KMS-11 (cell line): ENCODE results near the gene PPOX.
A peak's percentile ranks its signal among the peaks of the same experiment; 100 is the strongest.

Experiments
- H2AFZ ChIP-seq: fragments of 200-600 bp; sonication (generic); 2 replicates; pipeline ENCODE4 v1.6.1; 2016; ENCODE audit warnings: antibody characterized with exemption, mixed run types, low read depth
- H3K27ac ChIP-seq: fragments of 200-600 bp; sonication (generic); 2 replicates; pipeline ENCODE4 v1.6.1; 2016; ENCODE audit warnings: mild to moderate bottlenecking, mixed run types
- H3K27me3 ChIP-seq: fragments of 200-600 bp; sonication (generic); 2 replicates; pipeline ENCODE4 v1.6.1; 2017; ENCODE audit warnings: mild to moderate bottlenecking, low read depth, mixed run types, moderate library complexity; ENCODE audit not compliant: insufficient read depth
- H3K36me3 ChIP-seq: fragments of 200-600 bp; sonication (generic); 2 replicates; pipeline ENCODE4 v1.6.1; 2017; ENCODE audit warnings: mild to moderate bottlenecking, mixed run types; ENCODE audit not compliant: insufficient read depth
- H3K4me1 ChIP-seq: fragments of 200-600 bp; sonication (generic); 2 replicates; pipeline ENCODE4 v1.6.1; 2016; ENCODE audit warnings: mild to moderate bottlenecking, low read depth, mixed run types; ENCODE audit not compliant: poor library complexity, severe bottlenecking
- H3K4me2 ChIP-seq: fragments of 200-600 bp; sonication (generic); 2 replicates; pipeline ENCODE4 v1.7.0; 2016; ENCODE audit warnings: mild to moderate bottlenecking, mixed run types
- H3K4me3 ChIP-seq: fragments of 200-600 bp; sonication (generic); IDR thresholded peaks from 2 replicates; pipeline ENCODE4 v1.6.1; 2017; ENCODE audit warnings: low read depth, low read length, mixed read lengths; ENCODE audit not compliant: insufficient read depth
- H3K79me2 ChIP-seq: fragments of 200-600 bp; sonication (generic); 2 replicates; pipeline ENCODE4 v1.6.1; 2016; ENCODE audit warnings: low read depth, mixed run types; ENCODE audit not compliant: insufficient read depth
- H3K9ac ChIP-seq: fragments of 200-600 bp; sonication (generic); 2 replicates; pipeline ENCODE4 v1.6.1; 2016; ENCODE audit warnings: mild to moderate bottlenecking, mixed run types
- H4K20me1 ChIP-seq: fragments of 200-600 bp; sonication (generic); 2 replicates; pipeline ENCODE4 v1.6.1; 2016; ENCODE audit warnings: mild to moderate bottlenecking, mixed run types; ENCODE audit not compliant: insufficient read depth
- CTCF ChIP-seq: fragments of 200-600 bp; sonication (generic); conservative IDR thresholded peaks from 2 replicates; pipeline ENCODE4 v1.6.1; 2017; ENCODE audit warnings: low read depth, mild to moderate bottlenecking, antibody characterized with exemption, low read length, moderate library complexity, mixed read lengths

The PPOX gene

GRCh38 chr1:161164901-161165610, 1.2 kb upstream of the PPOX start:
- Histone ChIP-seq H3K27me3 (no peaks in the 10 kb centered on the region), H4K20me1 (no peaks in the 10 kb centered on the region), H3K4me3 (peak overlapping the region; percentile 81), H3K27ac (peak overlapping the region; percentile 84), H3K79me2 (peaks cover 5% of the 10 kb centered on the region), H2AFZ (no peak overlapping the region), H3K36me3 (no peaks in the 10 kb centered on the region), H3K4me1 (peaks cover 33% of the 10 kb centered on the region), H3K9ac (peak overlapping the region; percentile 63), H3K4me2 (peak overlapping the region; percentile 99)
- no peak for TF ChIP-seq CTCF

GRCh38 chr1:161166669-161167548, 683 bp downstream of the PPOX start:
- no peak for TF ChIP-seq CTCF
- peak overlapping the region; percentile 96 for H3K4me3 ChIP-seq
- no peaks in the 10 kb centered on the region for H3K79me2 ChIP-seq
- peak overlapping the region; percentile 99 for H3K4me2 ChIP-seq
- peaks cover 29% of the 10 kb centered on the region for H3K4me1 ChIP-seq
- H2AFZ ChIP-seq, result peak overlapping the region; percentile 74
- H4K20me1 ChIP-seq, result no peaks in the 10 kb centered on the region
- H3K36me3 ChIP-seq, result peaks cover 10% of the 10 kb centered on the region; the same call in 1 of the 2 replicates
- H3K9ac ChIP-seq, result peak overlapping the region; percentile 63
- no peaks in the 10 kb centered on the region for H3K27me3 ChIP-seq
- peak overlapping the region; percentile 84 for H3K27ac ChIP-seq

- Histone ChIP-seq H3K4me1 (peaks cover 48% of the 10 kb centered on the region), H3K36me3 (peaks cover 24% of the 10 kb centered on the region; the same call in 1 of the 2 replicates), H3K9ac (no peak overlapping the region), H3K27me3 (no peaks in the 10 kb centered on the region), H3K4me2 (no peak overlapping the region), H3K79me2 (0 out of 2 replicates have a peak, but pooled peaks cover 13% of the 10 kb centered on the region), H2AFZ (no peak overlapping the region), H3K4me3 (no peak overlapping the region), H3K27ac (no peak overlapping the region), H4K20me1 (no peaks in the 10 kb centered on the region)
- no peak for TF ChIP-seq CTCF
Measured at GRCh38 chr1:161168906-161169305, 2.7 kb downstream of the PPOX start.

GRCh38 chr1:161171191-161171590, 5.0 kb downstream of the PPOX start:
- H4K20me1 ChIP-seq, result no peaks in the 10 kb centered on the region
- H3K79me2 ChIP-seq, result peaks cover 29% of the 10 kb centered on the region
- H3K27ac ChIP-seq, result no peak overlapping the region; the same call in 1 of the 2 replicates
- no peaks in the 10 kb centered on the region for H3K27me3 ChIP-seq
- H3K36me3 ChIP-seq, result peaks cover 31% of the 10 kb centered on the region; the same call in 1 of the 2 replicates
- no peak overlapping the region for H3K4me3 ChIP-seq
- no peak overlapping the region for H3K9ac ChIP-seq
- no peak overlapping the region for H3K4me2 ChIP-seq
- no peak overlapping the region for H2AFZ ChIP-seq
- H3K4me1 ChIP-seq, result peaks cover 56% of the 10 kb centered on the region
- peak; percentile 67 for TF ChIP-seq CTCF
